KBM-7 (cell line): ENCODE results near the gene AGPAT3.

ENCODE experiments used
- DNase-seq: peaks from one replicate; pipeline ENCODE4 v3.0.0-alpha.2; 2015
- in situ Hi-C: fragments of 300-500 bp; cut with MboI; formaldehyde crosslinking; loops from 2 replicates; pipeline ENCODE4 v1.14.3; 2020; ENCODE audit warnings: low sequenced_read_pairs, low pct_unique_long_range_greater_than_20kb, mixed read lengths

Gene AGPAT3

DNA sequence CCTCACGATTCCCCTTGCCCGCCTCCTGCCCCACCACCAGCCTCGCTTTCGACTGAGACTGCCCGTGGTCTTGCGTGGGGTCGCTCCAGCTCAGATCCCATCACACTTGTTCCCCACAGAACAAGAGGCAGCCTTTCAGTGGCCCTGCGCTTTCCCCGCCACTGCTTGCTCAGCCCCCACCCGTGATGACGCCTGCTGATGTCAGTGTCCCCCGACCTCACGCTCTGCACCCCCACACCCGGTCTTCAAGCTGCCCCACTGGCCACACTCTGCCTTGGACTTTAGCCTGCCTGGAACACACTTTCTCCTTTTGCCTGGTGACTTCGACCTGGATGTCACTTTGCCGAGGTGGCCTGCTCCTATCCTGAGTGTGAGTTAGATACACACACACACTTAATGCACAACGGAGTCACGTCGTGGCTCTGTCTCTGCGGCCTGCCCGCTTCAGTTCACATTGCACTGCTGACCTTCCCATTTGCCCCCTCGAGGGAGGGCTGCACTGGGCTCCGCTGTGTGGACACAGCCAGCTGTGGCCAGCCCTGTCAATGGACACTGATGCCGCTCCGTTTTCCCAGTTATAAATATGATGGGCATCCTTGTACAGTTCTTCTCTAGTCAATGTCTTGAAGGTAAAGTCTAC, 13.0 kb downstream of the AGPAT3 start:
- in situ Hi-C loops = no loop called here
- DNase-seq = no peak

DNA sequence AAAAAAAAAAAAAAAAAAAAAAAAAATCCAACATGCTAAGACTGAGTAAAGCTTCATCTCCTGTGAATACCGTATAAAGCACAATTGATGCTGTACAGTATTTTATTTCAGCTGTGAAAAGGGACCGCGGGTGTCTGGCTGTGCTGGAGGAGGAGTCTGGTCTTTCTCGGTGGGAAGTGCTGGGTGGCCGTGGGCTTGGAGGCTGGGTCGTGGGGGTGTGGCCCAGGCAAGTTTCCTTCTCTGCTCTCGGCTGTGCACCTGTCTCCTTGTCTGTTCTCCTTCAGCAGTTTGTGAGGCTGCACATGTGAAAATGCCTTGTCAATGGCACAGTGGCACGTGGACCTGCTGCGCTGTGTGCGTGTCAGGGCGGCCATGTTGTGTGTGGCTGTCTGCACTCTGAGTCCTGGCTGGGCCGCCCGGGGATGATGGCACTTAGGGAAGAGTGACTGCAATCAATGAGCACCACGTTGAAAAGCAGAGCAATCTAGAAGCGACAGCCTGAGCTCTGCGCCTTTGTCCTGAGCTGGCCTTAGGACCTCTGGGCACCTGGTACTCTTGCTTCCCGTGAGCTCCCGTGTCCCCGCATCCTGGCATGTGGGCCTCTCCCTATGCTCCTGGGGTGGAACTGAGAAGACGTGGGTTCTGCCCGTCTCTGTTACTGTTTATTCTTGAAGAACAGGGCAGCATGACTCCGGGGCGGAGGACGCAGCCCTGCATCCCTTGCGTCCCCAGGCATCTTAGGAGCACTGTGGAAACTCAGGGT, 14.5 kb downstream of the AGPAT3 start:
- no peak for DNase-seq
- in situ Hi-C loops = no loop called here

DNA sequence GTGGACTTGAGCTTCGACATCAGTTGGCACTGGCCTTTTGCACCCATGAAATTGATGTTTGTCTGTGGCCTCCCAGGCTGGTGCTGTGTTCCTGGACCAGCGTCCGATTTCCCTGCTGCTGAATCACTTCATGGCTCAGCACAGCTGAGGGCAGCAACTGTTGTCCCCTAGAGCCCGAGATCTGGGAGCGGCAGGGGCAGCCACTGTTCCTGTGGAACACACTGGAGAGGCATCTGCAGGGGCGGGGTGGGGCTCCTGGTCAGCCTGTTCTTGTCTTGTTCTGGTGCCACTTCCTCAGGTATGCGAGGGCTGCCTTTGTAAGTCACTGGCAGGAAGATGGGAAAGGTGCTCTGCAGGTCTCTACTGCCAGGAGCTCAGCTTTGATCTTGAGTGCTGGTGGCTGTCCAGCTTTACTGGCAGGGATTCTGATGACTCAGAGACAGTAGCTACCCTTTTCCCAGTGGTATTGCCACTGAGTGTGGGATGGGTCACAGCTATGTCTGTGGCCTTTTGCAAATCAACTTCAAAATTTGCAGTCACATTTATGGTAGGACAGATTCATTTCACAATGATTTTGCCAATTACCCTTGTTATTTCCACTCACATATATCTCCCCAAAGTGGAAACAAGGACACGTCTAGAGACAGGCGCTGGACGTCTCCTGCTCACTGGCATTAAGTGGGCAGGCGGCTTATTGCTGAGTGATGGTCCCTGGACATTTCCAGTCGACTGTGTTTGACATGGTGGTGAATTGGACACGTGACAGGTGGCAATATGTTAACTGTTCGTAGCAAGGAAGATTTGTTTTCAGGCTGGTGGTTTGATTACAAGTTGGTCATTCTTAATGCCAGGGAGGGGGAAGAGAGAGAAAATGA, 15.3 kb downstream of the AGPAT3 start:
- in situ Hi-C loops = no loop called here
- no peak for DNase-seq

DNA sequence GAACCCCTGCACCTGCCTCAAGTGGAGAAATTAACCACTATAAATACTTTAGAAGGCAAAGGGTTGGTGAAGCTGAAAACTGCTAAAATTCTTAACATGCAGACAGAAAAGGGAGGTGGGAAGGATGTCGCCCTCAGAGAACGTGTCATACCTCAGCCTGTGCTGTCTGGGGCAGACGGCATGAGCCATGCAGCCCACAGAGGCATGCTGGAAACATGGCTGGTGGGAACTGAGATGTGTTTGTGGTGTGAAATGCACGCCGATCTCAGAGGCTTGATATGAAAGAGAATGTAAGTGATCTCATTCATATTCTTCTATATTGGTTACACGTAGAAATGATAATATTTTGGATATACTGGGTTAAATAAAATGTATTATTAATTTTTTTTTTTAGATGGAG, 16.3 kb downstream of the AGPAT3 start:
- DNase-seq = no peak
- in situ Hi-C loops = no loop called here

DNA sequence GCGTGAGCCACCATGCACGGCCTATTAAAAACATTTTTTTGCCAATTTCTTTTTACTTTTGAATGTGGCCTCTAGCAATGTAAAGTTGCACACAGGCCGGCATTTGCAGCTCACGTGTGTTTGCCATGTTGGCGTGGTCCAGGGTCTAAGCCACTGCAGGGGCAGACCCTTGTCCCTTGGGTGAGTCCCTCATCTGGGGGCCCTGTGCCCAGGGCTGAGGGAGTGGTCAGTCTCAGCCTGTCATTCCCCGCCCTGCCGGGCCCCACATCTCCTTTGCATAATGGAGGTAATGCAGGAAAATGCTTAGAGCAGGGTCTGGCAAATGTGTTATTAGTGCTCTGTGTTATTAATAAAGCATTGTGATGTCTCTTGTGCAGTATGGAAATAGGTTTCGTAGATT, 16.9 kb downstream of the AGPAT3 start:
- DNase-seq = no peak
- in situ Hi-C loops = no loop called here

DNA sequence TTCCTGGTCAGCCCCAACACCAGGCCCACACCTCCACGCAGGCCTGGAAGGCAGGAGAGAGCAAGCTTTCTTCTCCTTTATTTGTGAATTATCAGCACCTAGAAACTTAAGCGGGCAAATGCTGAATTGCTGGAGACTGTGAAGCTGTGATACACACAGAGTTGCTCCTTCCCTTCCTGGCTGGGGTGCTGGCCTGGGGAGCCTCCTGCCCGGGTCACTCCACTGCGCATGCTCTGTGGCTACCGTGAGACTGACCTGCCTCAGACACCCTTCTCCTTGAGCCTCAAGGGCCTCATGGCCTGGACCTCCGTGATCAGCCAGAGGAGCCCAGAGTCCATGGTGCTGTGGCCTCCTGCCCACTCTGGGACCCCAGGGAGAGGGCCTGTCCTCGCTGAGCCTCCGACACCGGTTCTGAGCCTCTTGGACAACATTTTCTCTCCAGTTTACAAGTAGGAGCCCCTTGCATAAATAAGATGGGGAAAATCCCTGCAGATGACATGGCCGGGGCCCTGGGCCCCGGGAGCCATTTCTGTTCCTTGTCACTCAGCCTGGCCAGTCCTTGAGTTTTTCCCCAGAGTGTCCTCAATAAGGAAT, 18.0 kb downstream of the AGPAT3 start:
- no peak for DNase-seq
- in situ Hi-C loops = no loop called here

DNA sequence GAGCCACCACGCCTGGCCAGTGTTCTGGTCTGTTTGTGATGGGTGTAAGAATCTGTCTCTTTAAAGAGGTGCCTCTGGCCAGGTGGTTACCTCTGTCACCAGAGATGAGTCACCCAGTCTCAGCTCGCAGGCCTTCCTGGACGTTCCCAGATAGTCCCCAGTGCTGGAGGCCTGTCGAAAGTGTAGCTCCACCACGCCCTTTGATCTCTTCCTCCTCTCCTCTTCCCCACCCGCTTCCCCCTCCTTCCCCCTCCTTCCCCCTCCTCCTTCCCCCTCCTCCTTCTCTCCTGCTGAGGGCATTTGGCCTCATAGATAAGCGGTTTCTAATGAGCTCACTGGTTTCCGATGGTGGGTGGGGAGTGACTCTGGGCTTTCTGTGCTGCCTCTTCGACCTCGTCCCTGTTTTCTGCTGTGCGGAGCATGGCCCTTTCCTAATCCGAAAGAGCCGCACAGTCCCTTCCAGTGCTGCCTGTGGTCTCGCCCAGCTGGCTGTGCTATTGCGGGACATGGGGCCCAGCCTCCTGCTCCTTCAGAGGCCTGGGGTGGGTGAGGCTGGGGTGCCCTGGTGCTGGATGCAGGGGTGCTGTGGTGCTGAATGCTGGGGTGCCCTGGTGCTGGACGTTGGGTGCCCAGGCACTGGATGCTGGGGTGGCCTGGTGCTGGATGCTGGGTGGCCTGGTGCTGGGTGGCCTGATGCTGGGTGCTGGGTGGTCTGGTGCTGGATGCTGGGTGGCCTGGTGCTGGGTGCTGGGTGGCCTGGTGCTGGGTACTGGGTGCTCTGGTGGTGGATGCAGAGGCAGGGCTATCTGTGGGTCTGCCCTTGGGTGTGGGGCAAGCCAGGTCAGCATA, 19.2 kb downstream of the AGPAT3 start:
- peak; percentile 87 for DNase-seq
- in situ Hi-C loops = no loop called here

DNA sequence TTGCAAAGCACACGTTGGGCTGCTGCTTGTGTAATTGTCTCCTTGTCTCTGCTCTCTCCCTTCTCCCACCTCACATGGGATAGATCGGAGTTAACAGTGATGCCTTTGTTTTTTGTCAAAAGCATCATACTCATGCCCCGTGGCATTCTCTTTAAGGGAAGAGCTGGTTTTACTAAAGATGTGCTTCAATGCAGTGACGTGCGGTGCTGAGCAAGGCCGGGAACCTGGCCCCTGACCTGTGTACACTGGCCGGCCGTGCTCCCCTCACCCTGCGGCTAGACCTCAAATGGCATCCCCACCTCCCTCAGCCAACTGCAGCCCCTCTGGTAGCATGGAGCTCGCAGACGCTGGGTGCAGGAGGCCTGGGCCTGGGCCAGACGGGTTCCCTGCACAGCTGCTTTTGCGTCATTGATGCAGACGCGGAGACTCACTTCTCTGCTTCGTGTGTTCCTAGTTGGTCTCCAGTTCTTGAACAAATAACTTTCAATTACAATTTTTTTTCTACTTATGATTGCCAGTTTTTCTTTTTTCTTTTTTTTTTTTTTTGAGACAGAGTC, 19.9 kb downstream of the AGPAT3 start:
- DNase-seq = no peak
- in situ Hi-C loops = no loop called here

DNA sequence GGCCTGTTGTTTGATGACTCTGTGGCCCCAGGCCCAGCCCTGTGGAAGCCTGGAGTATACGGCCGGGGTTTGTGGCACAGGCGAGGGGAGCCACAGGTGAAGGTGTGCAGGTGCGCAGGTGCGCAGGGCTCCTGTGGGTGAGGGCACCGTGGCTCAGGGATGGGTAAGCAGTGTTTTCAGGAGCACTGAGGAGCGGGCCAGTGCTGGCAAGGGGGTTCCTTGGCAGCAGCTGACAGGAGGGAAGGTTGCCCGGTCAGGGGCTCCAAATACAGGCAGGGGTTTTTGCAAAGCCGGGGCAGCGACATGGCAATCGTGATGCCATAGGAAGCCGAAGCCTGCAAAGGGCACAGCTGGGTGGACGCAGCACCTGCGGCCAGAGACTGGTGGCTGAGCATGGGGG, 20.7 kb downstream of the AGPAT3 start:
- in situ Hi-C loops = no loop called here
- DNase-seq = no peak

DNA sequence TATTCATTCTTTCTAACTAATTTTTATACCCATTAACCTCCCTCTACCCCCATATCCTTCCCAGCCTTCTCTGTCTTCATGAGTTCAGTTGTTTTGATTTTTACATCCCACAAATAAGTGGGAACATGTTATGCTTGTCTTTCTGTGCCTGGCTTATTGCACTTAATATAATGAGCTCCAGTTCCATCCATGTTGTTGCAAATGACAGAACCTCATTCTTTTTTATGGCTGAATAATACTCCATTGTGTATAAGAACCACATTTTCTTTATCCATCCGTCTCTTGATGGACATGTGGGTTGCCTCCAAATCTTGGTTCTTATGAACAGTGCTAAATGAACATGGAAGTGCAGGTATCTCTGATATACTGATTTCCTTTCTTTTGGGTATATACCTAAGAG, 21.5 kb downstream of the AGPAT3 start:
- DNase-seq = no peak
- in situ Hi-C loops = no loop called here

DNA sequence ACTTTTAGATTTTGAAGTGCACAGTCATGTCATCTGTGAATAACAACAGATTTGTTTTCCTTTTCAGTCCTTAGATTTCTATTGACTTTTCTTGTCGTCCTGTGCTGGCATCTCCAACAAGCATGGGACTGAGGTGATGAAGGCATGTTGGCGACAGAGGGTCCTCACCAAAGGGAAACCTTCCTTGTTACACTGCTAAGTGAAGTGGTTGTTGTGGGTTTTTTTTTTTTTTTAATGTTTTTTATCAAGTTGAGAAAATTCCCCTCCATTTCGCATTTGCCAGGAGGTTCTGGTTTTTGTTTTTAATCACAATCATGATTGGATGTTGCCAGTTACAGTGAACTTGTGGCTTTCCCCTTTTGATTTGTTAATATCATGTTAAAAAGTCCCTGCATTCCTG, 24.0 kb downstream of the AGPAT3 start:
- DNase-seq = no peak
- in situ Hi-C loops = no loop called here

DNA sequence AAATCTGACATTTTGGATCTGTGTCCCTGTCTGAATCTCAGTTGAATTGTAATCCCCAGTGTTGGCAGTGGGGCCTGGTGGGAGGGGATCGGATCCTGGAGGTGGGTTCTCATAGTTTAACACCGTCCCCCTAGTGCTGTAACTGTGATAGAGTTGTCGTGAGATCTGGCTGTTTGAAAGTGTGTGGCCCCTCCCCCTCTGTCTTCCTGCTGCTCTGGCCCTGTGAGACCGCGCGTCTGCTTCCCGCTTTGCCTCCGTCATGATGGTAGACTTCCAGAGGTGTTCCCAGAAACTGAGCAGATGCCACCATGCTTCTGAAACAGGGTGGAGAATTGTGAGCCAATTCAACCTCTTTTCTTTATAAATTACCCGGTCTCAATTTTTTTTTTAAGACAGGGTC, 25.0 kb downstream of the AGPAT3 start:
- no peak for DNase-seq
- in situ Hi-C loops = no loop called here

DNA sequence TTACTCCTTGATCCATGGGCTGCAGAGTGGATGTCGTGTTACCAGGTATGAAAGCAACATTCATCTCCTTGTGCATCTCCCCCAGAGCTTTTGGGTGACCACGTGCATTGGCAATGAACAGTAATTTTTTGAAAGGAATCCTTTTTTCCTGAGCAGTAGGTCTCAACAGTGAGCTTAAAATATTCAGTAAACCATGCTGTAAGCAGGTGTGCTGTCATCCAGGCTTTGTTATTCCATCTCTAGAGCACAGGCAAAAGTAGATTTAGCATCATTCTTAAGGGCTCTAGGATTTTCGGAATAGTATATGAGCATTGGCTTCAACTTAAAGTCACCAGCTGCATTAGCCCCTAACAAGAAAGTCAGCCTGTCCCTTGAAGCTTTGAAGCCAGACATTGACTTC, 27.3 kb downstream of the AGPAT3 start:
- in situ Hi-C loops = no loop called here
- no peak for DNase-seq

DNA sequence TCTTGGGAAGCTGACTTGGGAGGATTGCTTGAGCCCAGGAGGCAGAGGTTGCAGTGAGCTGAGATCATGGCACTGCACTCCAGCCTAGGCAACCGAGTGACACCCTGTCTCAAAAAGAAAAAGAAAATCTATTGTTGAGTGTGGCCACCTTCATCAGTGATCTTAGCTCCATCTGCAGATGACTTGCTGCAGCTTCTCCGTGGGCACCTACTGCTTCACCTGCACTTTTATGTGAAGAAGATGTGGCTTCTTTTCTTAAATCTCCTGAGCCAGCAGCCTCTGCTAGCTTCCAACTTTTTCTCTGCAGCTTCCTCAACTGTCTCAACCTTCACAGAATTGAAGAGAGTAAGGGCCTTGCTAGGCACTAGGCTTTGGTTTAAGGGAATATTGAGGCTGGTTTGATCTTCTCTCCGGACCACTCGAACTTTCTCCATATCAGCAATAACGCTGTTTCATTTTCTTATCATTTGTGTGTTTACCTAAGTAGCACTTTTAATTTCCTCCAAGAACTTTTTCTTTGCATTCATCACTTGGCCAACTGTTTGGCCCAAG, 28.0 kb downstream of the AGPAT3 start:
- peak; percentile 28 for DNase-seq
- in situ Hi-C loops = no loop called here

DNA sequence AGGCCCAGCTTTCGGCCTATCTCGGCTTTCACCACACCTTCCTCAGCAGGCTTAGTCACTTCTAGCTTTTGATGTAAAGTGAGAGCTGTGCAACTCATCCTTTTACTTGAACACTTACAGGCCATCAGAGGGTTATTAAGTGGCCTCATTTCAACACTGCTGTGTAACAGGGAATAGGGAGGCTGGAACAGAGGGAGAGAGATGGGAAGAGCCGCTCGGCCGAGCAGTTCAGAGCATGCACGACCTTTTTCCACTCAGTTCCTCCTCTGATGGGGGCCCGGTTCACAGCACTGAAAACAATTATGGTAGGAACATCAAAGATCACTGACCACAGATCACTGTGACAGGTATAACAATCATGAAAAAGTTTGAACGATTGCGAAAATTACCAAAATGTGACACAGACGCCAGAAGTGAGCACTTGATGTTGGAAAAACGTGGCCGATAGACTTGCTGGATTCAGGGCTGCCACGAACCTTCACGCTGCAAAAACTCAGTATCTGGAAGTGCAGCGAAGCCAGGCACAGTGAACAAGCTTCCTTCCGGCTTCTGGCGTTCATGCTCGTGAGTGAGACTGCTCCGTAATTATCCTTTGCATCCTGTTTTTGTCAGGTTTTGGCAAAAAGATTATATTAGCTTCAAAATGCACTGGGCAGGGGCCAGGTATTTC, 28.6 kb downstream of the AGPAT3 start:
- peak; percentile 83 for DNase-seq
- in situ Hi-C loops = no loop called here

DNA sequence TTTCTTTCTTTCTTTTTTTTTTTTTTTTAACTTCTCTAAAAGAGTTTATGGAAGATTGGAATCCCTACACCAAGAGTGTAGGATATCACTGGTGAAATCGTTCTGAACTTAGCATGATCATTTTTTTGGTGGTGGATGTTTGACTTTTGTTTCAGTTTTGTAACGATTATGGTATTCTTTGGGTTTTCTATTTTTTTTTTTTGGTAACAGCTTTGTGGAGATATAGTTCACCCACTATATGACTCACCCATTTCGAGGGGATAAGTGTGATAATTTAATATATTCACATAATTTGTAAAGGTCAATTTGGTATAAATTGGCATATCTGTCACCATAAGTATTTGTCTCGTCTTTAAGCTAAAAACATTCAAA, 29.2 kb downstream of the AGPAT3 start:
- in situ Hi-C loops = no loop called here
- DNase-seq = no peak

DNA sequence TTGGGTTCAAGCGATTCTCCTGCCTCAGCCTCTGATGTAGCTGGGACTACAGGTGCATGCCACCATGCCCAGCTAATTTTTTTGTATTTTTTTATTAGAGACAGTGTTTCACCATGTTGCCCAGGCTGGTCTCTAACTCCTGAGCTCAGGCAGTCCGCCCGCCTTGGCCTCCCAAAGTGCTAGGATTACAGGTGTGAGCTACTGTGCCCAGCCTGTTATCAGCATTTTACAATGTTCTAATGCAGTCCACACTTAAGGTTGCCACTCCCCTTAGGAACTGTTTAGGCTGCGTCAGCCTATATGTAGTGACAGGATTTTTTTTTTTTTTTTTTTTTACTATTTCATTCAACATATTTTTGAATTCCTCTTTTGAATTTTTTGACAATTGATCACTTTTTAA, 30.2 kb downstream of the AGPAT3 start:
- in situ Hi-C loops = no loop called here
- DNase-seq = no peak
